Right lobe of liver (tissue), 6 donors: ENCODE data around the gene AK2. TPM values are rescaled to one million over a fixed set of nuclear protein-coding genes. Genes with fewer than 3 reads are reported as not detected.

ENCODE experiments used
- ATAC-seq, 4 donors: fragments of 200-7000 bp; cut with Tn5 transposase; one replicate each; pipeline ENCODE4 v1.9.1; 2020; ENCODE audit warnings: mild to moderate bottlenecking in 4 of 4, moderate library complexity in 4 of 4
- DNase-seq, 3 donors: peaks; one replicate each; pipeline ENCODE4 v3.0.0-alpha.2; 2020
- H3K27ac ChIP-seq, 3 donors: fragments of 200-600 bp; one replicate each; pipeline ENCODE4 v1.8.0; 2022
- H3K27me3 ChIP-seq, 2 donors: fragments of 200-600 bp; one replicate each; pipeline ENCODE4 v1.8.0; 2022
- H3K36me3 ChIP-seq, 4 donors: fragments of 200-600 bp; sonication (generic) in 1 of 4; one replicate each; pipeline versions ENCODE4 v1.5.1 to v1.8.0; 2017 to 2022; ENCODE audit warnings: control low read depth in 1 of 4
- H3K4me1 ChIP-seq, 4 donors: fragments of 200-600 bp; sonication (generic) in 1 of 4; one replicate each; pipeline versions ENCODE4 v1.5.1 to v1.8.0; 2017 to 2022; ENCODE audit warnings: control low read depth in 1 of 4
- H3K4me3 ChIP-seq, 3 donors: fragments of 200-600 bp; one replicate each; pipeline ENCODE4 v1.8.0; 2022
- H3K9me3 ChIP-seq, 4 donors: fragments of 200-600 bp; sonication (generic) in 1 of 4; one replicate each; pipeline versions ENCODE4 v1.5.1 to v1.8.0; 2017 to 2022; ENCODE audit warnings: control low read depth in 1 of 4
- POLR2A ChIP-seq: fragments of 450-650 bp; IDR thresholded peaks from one replicate; pipeline ENCODE4 v1.6.1; 2017; ENCODE audit warnings: antibody characterized with exemption, mild to moderate bottlenecking
- WGBS: methylation state at CpG from one replicate; pipeline ENCODE4 v1.1.6; 2018; ENCODE audit warnings: low coverage, low lambda C conversion rate; ENCODE audit not compliant: insufficient coverage; ENCODE audit errors: missing lambda C conversion rate; 5-methylcytosine and 5-hydroxymethylcytosine counted together
- intact Hi-C, 2 donors: fragments of 100-400 bp; cut with DNase I; formaldehyde crosslinking; loops; one replicate each; pipeline versions ENCODE4 v1.11.2 to v1.14.1; 2022
- total RNA-seq, 6 experiments: library from RNA; depleted of rRNA in 2 of 6; stranded (reverse); fragments of >200 nt in 2 of 6; fragmentation: NEBNext Ultra II Directional in 3 of 6; extraction: Animal tissue kit (Norgen Biotek cat#: 25700) in 3 of 6; gene quantifications; one replicate each; pipeline versions ENCODE4 v1.1.0 to v1.2.4, GENCODE V29; 2016 to 2023
- TF ChIP-seq, protein P1 (sequence below), 4 donors: fragments of 200-600 bp in 3 of 4; fragments of 450-650 bp in 1 of 4; IDR thresholded peaks; one replicate each; pipeline versions ENCODE4 v1.5.1 to v1.8.0; 2016 to 2022; ENCODE audit warnings: antibody characterized with exemption in 4 of 4, mild to moderate bottlenecking in 2 of 4
- donor health status: DM: no; HTN: yes; CAD: no.
- donor health status: DM: no; HTN: no; CAD: no.
- donor health status: DM: no; HTN: no; CAD: no.
- donor health status: DM: no; HTN: yes; CAD: no.
- donor health status: DM: no; HTN: yes; CAD: no.

Gene AK2
- total RNA-seq, 6 experiments from 2014 or later = 119 to 301 (median 130) TPM

DNA sequence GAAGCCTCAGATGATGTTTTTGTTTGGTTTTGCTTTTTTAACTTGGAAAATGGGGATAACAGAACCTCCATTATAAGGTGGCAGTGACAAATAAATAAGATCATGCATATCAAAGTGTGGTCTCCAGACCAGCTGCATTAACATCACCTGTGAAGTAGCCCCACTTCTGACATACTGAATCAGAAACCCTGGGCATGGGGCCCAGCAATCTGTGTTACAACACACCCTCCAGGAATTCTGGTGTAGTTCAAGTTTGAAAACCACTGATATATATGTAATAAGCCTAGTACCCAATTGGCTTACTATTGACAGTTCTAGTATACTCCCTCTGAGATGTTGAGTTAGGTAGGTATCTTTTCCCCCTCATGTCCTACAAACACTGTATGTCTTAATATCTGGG, 48.0 kb downstream of the AK2 start:
- Histone ChIP-seq H3K36me3 (no peaks in the 10 kb centered on the region), H3K4me3 (no peak overlapping the region), H3K27me3 (no peaks in the 10 kb centered on the region), H3K4me1 (peaks cover 0 to 21% (median 0%) of the 10 kb centered on the region in 4 donors), H3K27ac (peak overlapping the region in 2 of 3 donors; percentile 34 to 49), H3K9me3 (no peaks in the 10 kb centered on the region)
- TF ChIP-seq, protein P1, sequence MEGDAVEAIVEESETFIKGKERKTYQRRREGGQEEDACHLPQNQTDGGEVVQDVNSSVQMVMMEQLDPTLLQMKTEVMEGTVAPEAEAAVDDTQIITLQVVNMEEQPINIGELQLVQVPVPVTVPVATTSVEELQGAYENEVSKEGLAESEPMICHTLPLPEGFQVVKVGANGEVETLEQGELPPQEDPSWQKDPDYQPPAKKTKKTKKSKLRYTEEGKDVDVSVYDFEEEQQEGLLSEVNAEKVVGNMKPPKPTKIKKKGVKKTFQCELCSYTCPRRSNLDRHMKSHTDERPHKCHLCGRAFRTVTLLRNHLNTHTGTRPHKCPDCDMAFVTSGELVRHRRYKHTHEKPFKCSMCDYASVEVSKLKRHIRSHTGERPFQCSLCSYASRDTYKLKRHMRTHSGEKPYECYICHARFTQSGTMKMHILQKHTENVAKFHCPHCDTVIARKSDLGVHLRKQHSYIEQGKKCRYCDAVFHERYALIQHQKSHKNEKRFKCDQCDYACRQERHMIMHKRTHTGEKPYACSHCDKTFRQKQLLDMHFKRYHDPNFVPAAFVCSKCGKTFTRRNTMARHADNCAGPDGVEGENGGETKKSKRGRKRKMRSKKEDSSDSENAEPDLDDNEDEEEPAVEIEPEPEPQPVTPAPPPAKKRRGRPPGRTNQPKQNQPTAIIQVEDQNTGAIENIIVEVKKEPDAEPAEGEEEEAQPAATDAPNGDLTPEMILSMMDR (IDR thresholded peaks at IDR 0.05) = no peak
- ATAC-seq = peak in 3 of 4 donors; percentile 38 to 48 (median 40)
- peak in 1 of 3 donors; percentile 55 for DNase-seq
- intact Hi-C loops = no loop called here

DNA sequence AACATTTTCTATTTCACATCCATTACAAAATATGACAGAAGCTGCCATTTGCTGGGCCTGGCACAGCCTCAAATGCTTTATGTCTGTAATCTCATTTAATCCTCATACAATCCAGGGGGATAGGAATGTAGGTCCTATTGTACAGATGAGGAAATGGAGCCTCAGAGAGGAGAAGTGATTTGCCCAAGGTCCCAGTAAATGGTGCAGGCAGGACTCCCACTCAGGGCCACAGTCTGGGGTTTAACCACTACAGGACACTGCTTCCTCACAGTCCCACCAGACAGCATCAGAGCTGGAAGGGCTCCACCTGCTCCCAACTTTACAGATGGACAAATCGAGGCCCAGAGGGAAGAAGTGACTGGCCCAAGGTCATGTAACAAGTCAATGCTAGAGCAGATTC, 51.5 kb downstream of the AK2 start:
- no CpG with 5 or more reads among the region's 1 CpG for WGBS
- Histone ChIP-seq H3K27ac (no peak overlapping the region), H3K9me3 (no peaks in the 10 kb centered on the region), H3K4me3 (no peak overlapping the region), H3K27me3 (no peaks in the 10 kb centered on the region), H3K4me1 (peaks cover 0 to 23% (median 1%) of the 10 kb centered on the region in 4 donors), H3K36me3 (no peaks in the 10 kb centered on the region)
- ATAC-seq = no peak
- intact Hi-C loops = no loop called here
- no peak for DNase-seq
- no peak for TF ChIP-seq POLR2A
- TF ChIP-seq, protein P1 (IDR thresholded peaks at IDR 0.05) = no peak

DNA sequence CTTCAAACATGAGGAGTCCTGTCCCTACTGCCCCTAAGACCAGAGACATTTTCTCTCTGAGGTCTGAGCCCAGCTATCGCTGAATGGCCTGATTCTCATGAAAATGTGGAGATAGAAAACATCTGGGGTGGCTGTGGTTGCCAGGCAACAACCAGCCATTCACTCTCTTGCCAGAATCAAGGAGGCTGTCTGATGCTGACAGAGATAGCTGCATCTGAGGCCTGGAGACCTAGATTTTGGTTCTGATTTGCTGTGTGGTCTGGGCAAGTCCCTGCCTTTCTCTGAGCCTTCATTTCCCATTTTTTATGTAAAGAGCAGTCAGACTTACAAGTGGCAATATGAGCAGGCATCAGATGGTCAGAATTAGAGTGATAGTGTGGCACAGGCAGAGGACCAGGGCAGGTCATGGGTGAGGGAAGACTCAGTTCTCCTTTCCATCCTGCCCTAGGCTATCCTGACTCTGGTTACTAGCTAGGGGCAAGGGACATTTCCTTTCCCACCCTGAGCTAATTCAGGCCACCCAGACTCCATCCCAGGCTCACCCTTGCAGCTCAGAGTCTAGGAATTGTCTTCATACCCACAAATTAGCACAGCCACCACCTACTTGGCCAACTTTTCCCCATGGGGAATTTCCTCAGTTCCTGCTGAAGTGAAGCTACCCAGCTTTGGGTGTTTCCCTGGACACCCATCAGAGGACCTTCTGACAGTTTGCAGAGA, 52.1 kb downstream of the AK2 start:
- ATAC-seq = no peak
- Histone ChIP-seq H3K4me1 (peaks cover 0 to 21% (median 1%) of the 10 kb centered on the region in 4 donors), H3K27me3 (no peaks in the 10 kb centered on the region), H3K36me3 (no peaks in the 10 kb centered on the region), H3K27ac (no peak overlapping the region), H3K9me3 (no peaks in the 10 kb centered on the region), H3K4me3 (no peak overlapping the region)
- no peak for TF ChIP-seq POLR2A
- TF ChIP-seq, protein P1 (IDR thresholded peaks at IDR 0.05) = no peak
- no CpG with 5 or more reads among the region's 1 CpG for WGBS
- DNase-seq = no peak
- intact Hi-C loops = no loop called here

DNA sequence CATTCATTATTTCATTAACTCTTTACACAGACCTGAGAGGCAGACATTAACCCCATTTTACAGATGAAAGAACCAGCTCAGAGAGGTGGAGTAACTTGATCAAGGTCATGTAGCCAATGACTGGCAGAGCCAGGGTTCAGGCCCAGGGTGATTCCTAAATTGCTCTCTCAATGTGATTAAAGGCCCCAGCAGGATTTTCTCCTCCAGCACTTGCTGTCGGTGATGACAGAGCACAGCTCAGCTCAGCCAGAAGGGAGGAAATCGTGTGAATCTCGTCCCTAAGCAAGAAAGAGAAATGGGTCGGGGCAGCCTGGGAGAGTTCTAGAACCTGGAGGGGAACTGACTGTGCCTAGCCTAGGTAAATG, 52.6 kb downstream of the AK2 start:
- no peaks in the 10 kb centered on the region for H3K36me3 ChIP-seq
- no peaks in the 10 kb centered on the region for H3K27me3 ChIP-seq
- TF ChIP-seq, protein P1 (IDR thresholded peaks at IDR 0.05) = no peak
- no peak for TF ChIP-seq POLR2A
- intact Hi-C loops = no loop called here
- no peak overlapping the region for H3K4me3 ChIP-seq
- no peaks in the 10 kb centered on the region for H3K9me3 ChIP-seq
- H3K27ac ChIP-seq = no peak overlapping the region
- no peak for ATAC-seq
- peaks cover 0 to 16% (median 1%) of the 10 kb centered on the region in 4 donors for H3K4me1 ChIP-seq
- DNase-seq = no peak
- WGBS = 82% methylated on average over 3 of the region's 4 CpGs
